ENCODE results near the gene DDX4.

DNA sequence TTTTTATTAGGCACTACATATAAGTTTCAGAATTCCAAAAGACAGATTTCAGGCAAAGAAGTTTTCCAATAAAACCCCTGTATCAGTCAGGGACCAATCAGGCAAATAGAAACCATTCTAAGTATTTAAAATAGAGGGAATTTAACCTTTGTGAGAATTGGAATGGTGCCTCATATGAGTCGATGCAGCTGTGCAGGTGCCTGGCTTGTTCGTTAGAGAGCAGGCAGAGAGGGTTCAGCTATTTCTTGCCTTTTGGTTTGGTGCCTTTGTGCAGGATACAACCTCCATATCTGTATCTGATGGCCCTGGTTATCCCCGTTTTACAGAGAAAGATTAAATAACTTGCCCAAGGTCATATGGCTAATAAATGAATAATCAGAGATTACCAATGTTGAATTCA is 6.0 kb upstream of the DDX4 start:
- TF ChIP-seq CTCF (conservative IDR thresholded peaks at IDR 0.05) (no peak), ZFX (IDR thresholded peaks at IDR 0.05) (no peak)

Measured in C4-2B (cell line).